Endothelial cell of umbilical vein (primary cell): Measurements from ENCODE around the gene ATCAY. TPM values are rescaled to one million over a fixed set of nuclear protein-coding genes. Genes with fewer than 3 reads are reported as not detected.
A peak's percentile ranks its signal among the peaks of the same experiment; 100 is the strongest.

Experiments
- Bru-seq: library from RNA; stranded (reverse); fragments of 400-500 nt; gene quantifications from one replicate; lab custom pipeline; 2021; lab: Mats Ljungman, UMichigan
- BruChase-seq, 2 experiments: library from RNA; stranded (reverse); fragments of 400-500 nt; gene quantifications; one replicate each; lab custom pipeline; 2021; lab: Mats Ljungman, UMichigan
- BruUV-seq: library from RNA; stranded (reverse); fragments of 400-500 nt; replicated peaks from 2 replicates; lab custom pipeline; 2021; lab: Mats Ljungman, UMichigan
- CTCF ChIA-PET: fragments of 300-600, 350-600 bp; sonication (Branson Sonifier 250); formaldehyde crosslinking; loops from one replicate; lab custom pipeline; 2021; ENCODE audit warnings: antibody characterized with exemption, inconsistent platforms; lab: Charles Lee
- POLR2A ChIA-PET: fragments of 300-600, 350-600 bp; sonication (Branson Sonifier 250); formaldehyde crosslinking; loops from one replicate; lab custom pipeline; 2021; ENCODE audit warnings: antibody characterized with exemption, inconsistent platforms; lab: Charles Lee
- DNase-seq: peaks from one replicate; pipeline ENCODE4 v3.0.0-alpha.2; 2011; ENCODE audit warnings: low read depth, low spot score
- FAIRE-seq: peaks from 2 replicates; lab custom pipeline; 2011; peaks lifted over from hg19 to GRCh38; lab: Jason Lieb, UNC
- H2AFZ ChIP-seq: 2 replicates; pipeline ENCODE4 v1.6.0; 2012; ENCODE audit warnings: low read depth, low read length, control low read depth, inconsistent platforms
- H3K27ac ChIP-seq: 2 replicates; pipeline ENCODE4 v1.5.1; 2011; ENCODE audit warnings: low read depth, mild to moderate bottlenecking, control low read depth, low read length, moderate library complexity; ENCODE audit not compliant: insufficient read depth
- H3K27me3 ChIP-seq, 2 experiments: 2 replicates each; pipeline versions ENCODE4 v1.6.0 to v1.6.1; 2011; ENCODE audit warnings: low read length in 2 of 2, mixed read lengths in 1 of 2; ENCODE audit not compliant: control insufficient read depth in 2 of 2, insufficient read depth in 2 of 2
- H3K36me3 ChIP-seq, 2 experiments: 2 replicates in 1 of 2; 3 replicates in 1 of 2; pipeline ENCODE4 v1.5.1; 2011; ENCODE audit warnings: low read length in 2 of 2, mild to moderate bottlenecking in 1 of 2, moderate library complexity in 1 of 2; ENCODE audit not compliant: control insufficient read depth in 2 of 2, insufficient read depth in 2 of 2; ENCODE audit errors: extremely low read depth in 1 of 2
- H3K4me1 ChIP-seq: 3 replicates; pipeline ENCODE4 v1.5.1; 2011; ENCODE audit warnings: mild to moderate bottlenecking, low read length; ENCODE audit not compliant: control insufficient read depth, insufficient read depth; ENCODE audit errors: extremely low read depth
- H3K4me2 ChIP-seq: 2 replicates; pipeline ENCODE4 v1.6.1; 2011; ENCODE audit warnings: low read length, control low read depth, mixed read lengths; ENCODE audit not compliant: insufficient read depth
- H3K4me3 ChIP-seq, 3 experiments: fragments of 200-600 bp in 1 of 3; sonication (generic), shearing (Covaris generic) in 1 of 3; replicated peaks in 1 of 3; 2 replicates each; pipeline ENCODE4 v1.5.1; 2011 to 2016; ENCODE audit warnings: control low read depth in 3 of 3, low read length in 3 of 3, mild to moderate bottlenecking in 2 of 3, inconsistent platforms in 1 of 3, low read depth in 1 of 3, moderate library complexity in 1 of 3; ENCODE audit not compliant: insufficient read depth in 1 of 3
- H3K79me2 ChIP-seq: 2 replicates; pipeline ENCODE4 v1.6.0; 2012; ENCODE audit warnings: low read length, inconsistent platforms; ENCODE audit not compliant: control insufficient read depth, insufficient read depth
- H3K9ac ChIP-seq: replicated peaks from 2 replicates; pipeline ENCODE3; 2011; ENCODE audit warnings: low read length, control low read depth; ENCODE audit not compliant: insufficient read depth; ENCODE audit errors: extremely low read depth
- H3K9me1 ChIP-seq: replicated peaks from 3 replicates; pipeline ENCODE4 v1.6.0; 2011; ENCODE audit warnings: mild to moderate bottlenecking, low read length; ENCODE audit not compliant: control insufficient read depth, insufficient read depth; ENCODE audit errors: extremely low read depth
- H3K9me3 ChIP-seq: replicated peaks from 2 replicates; pipeline ENCODE4 v1.5.1; 2012; ENCODE audit warnings: low read length, inconsistent platforms; ENCODE audit not compliant: control insufficient read depth, insufficient read depth
- H4K20me1 ChIP-seq: replicated peaks from 2 replicates; pipeline ENCODE3; 2011; ENCODE audit warnings: mild to moderate bottlenecking, low read length; ENCODE audit not compliant: control insufficient read depth, insufficient read depth; ENCODE audit errors: extremely low read depth
- EZH2 ChIP-seq: IDR thresholded peaks from 2 replicates; pipeline ENCODE4 v1.6.1; 2012; ENCODE audit warnings: borderline replicate concordance, low read depth, mild to moderate bottlenecking, moderate library complexity, low read length, inconsistent platforms; ENCODE audit not compliant: severe bottlenecking
- FOS ChIP-seq: IDR thresholded peaks from 2 replicates; pipeline ENCODE4 v1.6.1; 2011; ENCODE audit warnings: mild to moderate bottlenecking, low read length, moderate library complexity, borderline replicate concordance; ENCODE audit not compliant: insufficient read depth
- GATA2 ChIP-seq: IDR thresholded peaks from 2 replicates; pipeline ENCODE4 v1.7.0; 2011; ENCODE audit warnings: low read depth, mild to moderate bottlenecking, moderate library complexity, mixed read lengths, low read length; ENCODE audit not compliant: insufficient read length, insufficient read depth
- JUN ChIP-seq: IDR thresholded peaks from 2 replicates; pipeline ENCODE4 v1.6.1; 2011; ENCODE audit warnings: borderline replicate concordance, low read depth; ENCODE audit not compliant: insufficient read length, insufficient read depth
- MAX ChIP-seq: IDR thresholded peaks from 2 replicates; pipeline ENCODE4 v1.6.1; 2011; ENCODE audit not compliant: insufficient read depth, insufficient read length
- POLR2AphosphoS5 ChIP-seq: IDR thresholded peaks from 2 replicates; pipeline ENCODE4 v1.6.1; 2012; ENCODE audit warnings: low read depth, mild to moderate bottlenecking, control low read depth, low read length, moderate library complexity; ENCODE audit not compliant: insufficient read depth
- dilution Hi-C: fragments of 300-500 bp; cut with MboI; formaldehyde crosslinking; loops from one replicate; pipeline ENCODE4 v1.15.0; 2019; ENCODE audit warnings: low sequenced_read_pairs; ENCODE audit not compliant: extremely low pct_ligation_motif_present
- intact Hi-C: fragments of 100-400 bp; cut with micrococcal nuclease; formaldehyde crosslinking; loops from one replicate; pipeline ENCODE4 v1.10.0; 2022
- long read RNA-seq: library from polyadenylated mRNA; stranded (forward); transcript quantifications from one replicate; pipeline ENCODE4 v2.0.0, GENCODE V29; 2021
- polyA minus RNA-seq, 3 experiments: library from RNA; depleted of rRNA, polyadenylated mRNA; stranded (reverse); fragments of >200 nt; gene quantifications; 1 replicate in 1 of 3; 2 replicates in 2 of 3; pipeline ENCODE4 v1.2.3, GENCODE V29; 2011
- polyA plus RNA-seq, 4 experiments: library from polyadenylated mRNA; depleted of rRNA in 3 of 4; stranded (reverse) in 3 of 4; unstranded in 1 of 4; fragments of >200 nt; gene quantifications; 2 replicates each; pipeline versions ENCODE4 v1.2.1 to v1.2.3, GENCODE V29; 2011 to 2012; ENCODE audit warnings: missing spikeins in 1 of 4
- total RNA-seq: library from RNA; stranded (reverse); gene quantifications from 2 replicates; pipeline ENCODE4 v1.2.3, GENCODE V29; 2021

Gene ATCAY
- total RNA-seq (not detected in 2 replicates), polyA plus RNA-seq (0.03 TPM in 1 of 2 replicates, not detected in the other), polyA minus RNA-seq (not detected in 2 replicates), Bru-seq, nascent RNA (not detected), BruChase-seq, experiment 1, labeled RNA remaining after a 6-hour chase (not detected), BruChase-seq, experiment 2, labeled RNA remaining after a 2-hour chase (not detected)
- polyA plus RNA-seq (2011; cell fraction: cytosol; rRNA removed): not detected in 2 replicates
- polyA plus RNA-seq (2011; cell fraction: nucleus; rRNA removed): not detected in 2 replicates
- not detected in 2 replicates for polyA plus RNA-seq (2012)
- not detected for polyA minus RNA-seq (2011; cell fraction: cytosol; rRNA and poly(A)+ RNA removed)
- not detected in 2 replicates for polyA minus RNA-seq (2011; cell fraction: nucleus; rRNA and poly(A)+ RNA removed)
- long read RNA-seq: 0 reads

- dilution Hi-C loops: no loop called here
- no peak within 1 kb of the TSS for H2AFZ ChIP-seq
- intact Hi-C loops: no loop called here
- no TSS peak for BruUV-seq
- ChIA-PET CTCF (interaction anchor here (0.6 kb wide), 1 partner anchor 905 kb away, joined by 3 read pairs; no protein-coding TSS in a partner anchor), POLR2A (no interaction called here)
- H3K4me1 ChIP-seq: no peaks in the 10 kb centered on the region
- H4K20me1 ChIP-seq: no peaks in the 10 kb centered on the region
- no peak within 1 kb of the TSS for H3K4me2 ChIP-seq
- no peak for FAIRE-seq
- H3K9me1 ChIP-seq: no peaks in the 10 kb centered on the region
- DNase-seq: no peak
- H3K9ac ChIP-seq: no peak within 1 kb of the TSS
- H3K9me3 ChIP-seq: no peaks in the 10 kb centered on the region
- no peak within 1 kb of the TSS for H3K27ac ChIP-seq
- H3K79me2 ChIP-seq: no peaks in the 10 kb centered on the region
- no peak within 1 kb of the TSS for H3K4me3 ChIP-seq
- H3K27me3 ChIP-seq: peaks cover 17% of the 10 kb centered on the region in 2 experiments
- H3K36me3 ChIP-seq: no peaks in the 10 kb centered on the region
- no peak for TF ChIP-seq MAX
- TF ChIP-seq EZH2: peak; percentile 86
- TF ChIP-seq FOS: no peak
Measured at GRCh38 chr19:3880471-3881271, at the start of gene ATCAY. TSS of gene ATCAY (plus strand) at chr19:3880685. CDS start at chr19:3885768, 5,083 bp downstream.

GRCh38 chr19:3831601-3832000 lies 48.9 kb upstream of the ATCAY start:
- no peak for FAIRE-seq
- intact Hi-C loops: no loop called here

More at GRCh38 chr19:3831601-3832000, 48.9 kb upstream of the ATCAY start:
- BruUV-seq: no TSS peak
- no peaks in the 10 kb centered on the region for H3K9me1 ChIP-seq
- H3K27ac ChIP-seq: no peak overlapping the region
- dilution Hi-C loops: no loop called here
- TF ChIP-seq FOS (no peak), JUN (no peak), GATA2 (no peak), EZH2 (no peak), POLR2AphosphoS5 (no peak)
- no peak overlapping the region for H3K4me2 ChIP-seq
- H3K27me3 ChIP-seq: no peaks in the 10 kb centered on the region
- ChIA-PET POLR2A (no interaction called here), CTCF (interaction anchor here (0.6 to 2.9 kb wide), 3 partner anchors 9 to 161 kb away, joined by 3 to 19 read pairs (median 6); no protein-coding TSS in a partner anchor)
- no peaks in the 10 kb centered on the region for H3K36me3 ChIP-seq
- H3K9ac ChIP-seq: no peak overlapping the region
- DNase-seq: no peak
- H3K79me2 ChIP-seq: no peaks in the 10 kb centered on the region
- no peaks in the 10 kb centered on the region for H3K9me3 ChIP-seq
- H3K4me3 ChIP-seq: no peak overlapping the region
- H4K20me1 ChIP-seq: no peaks in the 10 kb centered on the region
- H3K4me1 ChIP-seq: no peaks in the 10 kb centered on the region
- no peak overlapping the region for H2AFZ ChIP-seq
